Measurements from ENCODE around the gene AP4E1.

AP4E1 gene

DNA sequence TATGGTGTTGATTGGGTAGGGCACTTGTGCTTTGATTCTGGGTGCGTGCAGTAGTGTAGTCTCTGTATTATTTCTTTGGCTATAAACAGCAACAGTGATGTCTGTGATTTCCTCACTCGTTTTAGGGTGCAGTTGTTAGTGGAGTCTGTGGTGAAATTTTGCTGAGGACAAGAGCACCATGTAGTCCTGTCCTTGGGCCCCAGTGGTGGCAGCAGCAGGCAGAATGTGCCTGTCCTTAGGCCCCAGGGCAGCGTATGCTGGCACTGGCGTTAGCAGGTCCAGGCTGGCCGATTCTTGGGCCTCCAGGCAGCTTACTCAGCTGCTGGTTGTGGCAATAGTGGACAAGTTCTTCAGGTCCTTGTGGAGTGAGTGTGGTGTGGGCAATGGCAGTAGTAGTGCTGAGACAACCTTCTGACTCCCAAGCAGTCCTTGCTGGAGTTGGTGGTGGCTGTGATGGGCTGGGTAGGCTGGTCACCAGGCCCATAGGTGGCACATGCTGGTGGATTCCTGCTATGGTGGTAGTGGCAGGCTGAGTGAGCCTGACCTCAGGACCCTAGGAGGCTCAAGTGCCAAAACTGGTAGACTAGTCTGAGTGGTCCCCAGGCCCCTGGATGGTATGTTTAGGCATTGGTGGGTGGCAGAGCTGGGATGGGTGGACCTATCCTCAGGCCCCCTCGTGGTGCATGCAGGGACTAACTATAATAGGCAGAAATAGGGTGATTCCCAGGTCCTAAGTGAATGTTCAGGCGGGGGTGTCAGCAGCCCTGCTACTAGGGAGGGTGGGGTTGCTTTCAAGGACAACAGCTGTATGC, 129.9 kb downstream of the AP4E1 start:
- peak overlapping the region in 1 of 2 donors; percentile 21 for H3K4me3 ChIP-seq (ENCODE audit: low read length in 2 of 2)
- H3K4me2 ChIP-seq (ENCODE audit: insufficient read depth, low read length, poor library complexity, severe bottlenecking) = no peak overlapping the region
- no peak overlapping the region for H2BK12ac ChIP-seq (ENCODE audit: low read length)
- H3K27ac ChIP-seq (replicated peaks; ENCODE audit: low read length) = no peak overlapping the region
- H3K18ac ChIP-seq (ENCODE audit: low read length) = peak overlapping the region; percentile 49
- no peak overlapping the region for H3K4ac ChIP-seq (ENCODE audit: low read length)
- no peaks in the 10 kb centered on the region for H3K27me3 ChIP-seq (ENCODE audit: control insufficient read depth in 3 of 3, insufficient read depth in 3 of 3, low read depth in 1 of 3, low read length in 3 of 3)
- H2BK5ac ChIP-seq (ENCODE audit: low read length) = no peak overlapping the region
- H3K14ac ChIP-seq (ENCODE audit: low read length) = peak overlapping the region; percentile 65
- no peaks in the 10 kb centered on the region for H3K9me3 ChIP-seq (replicated peaks in 1 of 2; ENCODE audit: control insufficient read depth in 2 of 2, insufficient read depth in 1 of 2, low read depth in 1 of 2, low read length in 2 of 2)
- no peak overlapping the region for H4K91ac ChIP-seq (ENCODE audit: low read depth, low read length, poor library complexity)
- no CpG with 5 or more reads among the region's 7 CpGs for WGBS, 2 donors (ENCODE audit: extremely low coverage in 2 of 2, insufficient read length in 2 of 2, insufficient replicate concordance in 1 of 2)
- H3K36me3 ChIP-seq (replicated peaks in 1 of 2; ENCODE audit: control insufficient read depth in 2 of 2, insufficient read depth in 2 of 2, low read length in 2 of 2) = no peaks in the 10 kb centered on the region
- no peaks in the 10 kb centered on the region for H3K4me1 ChIP-seq (ENCODE audit: control insufficient read depth in 2 of 2, insufficient read depth in 1 of 2, low read depth in 1 of 2, low read length in 2 of 2)
- no peak overlapping the region for H2BK120ac ChIP-seq (ENCODE audit: low read depth, low read length)
- peak overlapping the region; percentile 32 for H3K23ac ChIP-seq (ENCODE audit: low read depth, low read length, poor library complexity)
- H2AK5ac ChIP-seq (ENCODE audit: low read depth, low read length) = peak overlapping the region; percentile 17
- H2AFZ ChIP-seq (ENCODE audit: low read length) = peak overlapping the region; percentile 69
- DNase-seq (ENCODE audit: low spot score) = no peak
- H3K79me1 ChIP-seq (ENCODE audit: low read depth, low read length) = peaks cover 1% of the 10 kb centered on the region
- H2BK15ac ChIP-seq (ENCODE audit: low read length) = no peak overlapping the region
- H3K9ac ChIP-seq (ENCODE audit: low read depth, low read length, poor library complexity) = no peak overlapping the region
- no peak overlapping the region for H4K8ac ChIP-seq (ENCODE audit: low read depth, low read length)

- no peak overlapping the region for H3K4me3 ChIP-seq (ENCODE audit: low read length in 2 of 2)
- no peak overlapping the region for H2BK12ac ChIP-seq (ENCODE audit: low read length)
- no peaks in the 10 kb centered on the region for H3K27me3 ChIP-seq (ENCODE audit: control insufficient read depth in 3 of 3, insufficient read depth in 3 of 3, low read depth in 1 of 3, low read length in 3 of 3)
- no peak overlapping the region for H3K4ac ChIP-seq (ENCODE audit: low read length)
- H3K14ac ChIP-seq (ENCODE audit: low read length) = no peak overlapping the region
- peak overlapping the region; percentile 52 for H2AK5ac ChIP-seq (ENCODE audit: low read depth, low read length)
- no CpG with 5 or more reads among the region's 2 CpGs for WGBS, 2 donors (ENCODE audit: extremely low coverage in 2 of 2, insufficient read length in 2 of 2, insufficient replicate concordance in 1 of 2)
- H2BK5ac ChIP-seq (ENCODE audit: low read length) = no peak overlapping the region
- no peak overlapping the region for H4K91ac ChIP-seq (ENCODE audit: low read depth, low read length, poor library complexity)
- H3K4me1 ChIP-seq (ENCODE audit: control insufficient read depth in 2 of 2, insufficient read depth in 1 of 2, low read depth in 1 of 2, low read length in 2 of 2) = no peaks in the 10 kb centered on the region
- H2BK15ac ChIP-seq (ENCODE audit: low read length) = no peak overlapping the region
- H3K23ac ChIP-seq (ENCODE audit: low read depth, low read length, poor library complexity) = no peak overlapping the region
- H2AFZ ChIP-seq (ENCODE audit: low read length) = no peak overlapping the region
- no peaks in the 10 kb centered on the region for H3K9me3 ChIP-seq (replicated peaks in 1 of 2; ENCODE audit: control insufficient read depth in 2 of 2, insufficient read depth in 1 of 2, low read depth in 1 of 2, low read length in 2 of 2)
- H2BK120ac ChIP-seq (ENCODE audit: low read depth, low read length) = no peak overlapping the region
- no peak overlapping the region for H3K4me2 ChIP-seq (ENCODE audit: insufficient read depth, low read length, poor library complexity, severe bottlenecking)
- no peak for DNase-seq (ENCODE audit: low spot score)
- no peaks in the 10 kb centered on the region for H3K36me3 ChIP-seq (replicated peaks in 1 of 2; ENCODE audit: control insufficient read depth in 2 of 2, insufficient read depth in 2 of 2, low read length in 2 of 2)
- H4K8ac ChIP-seq (ENCODE audit: low read depth, low read length) = no peak overlapping the region
- no peak overlapping the region for H3K27ac ChIP-seq (replicated peaks; ENCODE audit: low read length)
- no peak overlapping the region for H3K18ac ChIP-seq (ENCODE audit: low read length)
- H3K79me1 ChIP-seq (ENCODE audit: low read depth, low read length) = peaks cover 1% of the 10 kb centered on the region
- no peak overlapping the region for H3K9ac ChIP-seq (ENCODE audit: low read depth, low read length, poor library complexity)
Observed at GRCh38 chr15:51038974-51039319, 130.5 kb downstream of the AP4E1 start.

GRCh38 chr15:51044037-51044727, 135.7 kb downstream of the AP4E1 start:
- H3K4me1 ChIP-seq (ENCODE audit: control insufficient read depth in 2 of 2, insufficient read depth in 1 of 2, low read depth in 1 of 2, low read length in 2 of 2) = peaks cover 0 to 1% of the 10 kb centered on the region in 2 donors
- H3K79me1 ChIP-seq (ENCODE audit: low read depth, low read length) = no peaks in the 10 kb centered on the region
- H3K9me3 ChIP-seq (replicated peaks in 1 of 2; ENCODE audit: control insufficient read depth in 2 of 2, insufficient read depth in 1 of 2, low read depth in 1 of 2, low read length in 2 of 2) = no peaks in the 10 kb centered on the region
- no peak overlapping the region for H4K91ac ChIP-seq (ENCODE audit: low read depth, low read length, poor library complexity)
- no peak overlapping the region for H3K14ac ChIP-seq (ENCODE audit: low read length)
- H4K8ac ChIP-seq (ENCODE audit: low read depth, low read length) = no peak overlapping the region
- no peak overlapping the region for H2BK120ac ChIP-seq (ENCODE audit: low read depth, low read length)
- no peak for DNase-seq (ENCODE audit: low spot score)
- H2AK5ac ChIP-seq (ENCODE audit: low read depth, low read length) = no peak overlapping the region
- H3K4ac ChIP-seq (ENCODE audit: low read length) = no peak overlapping the region
- no peak overlapping the region for H2BK15ac ChIP-seq (ENCODE audit: low read length)
- WGBS, 2 donors (ENCODE audit: extremely low coverage in 2 of 2, insufficient read length in 2 of 2, insufficient replicate concordance in 1 of 2) = no CpG with 5 or more reads among the region's 4 CpGs
- no peak overlapping the region for H3K9ac ChIP-seq (ENCODE audit: low read depth, low read length, poor library complexity)
- H3K27ac ChIP-seq (replicated peaks; ENCODE audit: low read length) = no peak overlapping the region
- no peak overlapping the region for H3K4me2 ChIP-seq (ENCODE audit: insufficient read depth, low read length, poor library complexity, severe bottlenecking)
- H3K23ac ChIP-seq (ENCODE audit: low read depth, low read length, poor library complexity) = no peak overlapping the region
- H3K4me3 ChIP-seq (ENCODE audit: low read length in 2 of 2) = no peak overlapping the region
- no peak overlapping the region for H3K18ac ChIP-seq (ENCODE audit: low read length)
- no peak overlapping the region for H2BK5ac ChIP-seq (ENCODE audit: low read length)
- peaks cover 0 to 3% (median 0%) of the 10 kb centered on the region in 3 experiments for H3K27me3 ChIP-seq (ENCODE audit: control insufficient read depth in 3 of 3, insufficient read depth in 3 of 3, low read depth in 1 of 3, low read length in 3 of 3)
- no peak overlapping the region for H2BK12ac ChIP-seq (ENCODE audit: low read length)
- H3K36me3 ChIP-seq (replicated peaks in 1 of 2; ENCODE audit: control insufficient read depth in 2 of 2, insufficient read depth in 2 of 2, low read length in 2 of 2) = no peaks in the 10 kb centered on the region
- H2AFZ ChIP-seq (ENCODE audit: low read length) = no peak overlapping the region

DNA sequence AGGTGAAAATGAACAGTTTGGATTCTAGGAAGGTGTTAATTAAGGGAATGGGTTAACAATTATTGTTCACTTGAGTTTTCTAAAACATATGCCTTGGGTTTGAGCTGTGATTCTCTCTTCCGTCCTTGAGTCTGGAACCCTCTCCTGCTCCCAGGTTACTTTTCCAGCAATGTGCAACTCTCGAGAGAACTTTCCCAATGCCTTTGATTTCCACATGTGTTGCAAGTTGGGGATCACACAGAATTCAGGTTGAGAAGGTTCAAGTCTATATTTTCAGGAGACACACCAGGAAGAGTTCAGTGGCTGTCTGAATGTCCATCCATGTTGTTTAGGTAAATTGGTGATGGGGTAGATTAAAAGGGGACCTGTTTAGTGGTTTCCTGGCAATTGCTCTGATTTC, 137.5 kb downstream of the AP4E1 start:
- no peak for DNase-seq (ENCODE audit: low spot score)
- Histone ChIP-seq H3K4me1 (ENCODE audit: control insufficient read depth in 2 of 2, insufficient read depth in 1 of 2, low read depth in 1 of 2, low read length in 2 of 2) (peaks cover 0 to 1% of the 10 kb centered on the region in 2 donors), H3K36me3 (replicated peaks in 1 of 2; ENCODE audit: control insufficient read depth in 2 of 2, insufficient read depth in 2 of 2, low read length in 2 of 2) (no peaks in the 10 kb centered on the region), H2AK5ac (ENCODE audit: low read depth, low read length) (no peak overlapping the region), H3K4ac (ENCODE audit: low read length) (no peak overlapping the region), H4K91ac (ENCODE audit: low read depth, low read length, poor library complexity) (no peak overlapping the region), H3K79me1 (ENCODE audit: low read depth, low read length) (no peaks in the 10 kb centered on the region), H3K18ac (ENCODE audit: low read length) (no peak overlapping the region), H2BK5ac (ENCODE audit: low read length) (no peak overlapping the region), H2BK15ac (ENCODE audit: low read length) (no peak overlapping the region), H2AFZ (ENCODE audit: low read length) (no peak overlapping the region), H3K9me3 (replicated peaks in 1 of 2; ENCODE audit: control insufficient read depth in 2 of 2, insufficient read depth in 1 of 2, low read depth in 1 of 2, low read length in 2 of 2) (no peaks in the 10 kb centered on the region), H3K4me2 (ENCODE audit: insufficient read depth, low read length, poor library complexity, severe bottlenecking) (no peak overlapping the region), H3K23ac (ENCODE audit: low read depth, low read length, poor library complexity) (no peak overlapping the region), H3K27me3 (ENCODE audit: control insufficient read depth in 3 of 3, insufficient read depth in 3 of 3, low read depth in 1 of 3, low read length in 3 of 3) (peaks cover 0 to 3% (median 0%) of the 10 kb centered on the region in 3 experiments), H3K4me3 (ENCODE audit: low read length in 2 of 2) (no peak overlapping the region), H3K9ac (ENCODE audit: low read depth, low read length, poor library complexity) (no peak overlapping the region), H2BK120ac (ENCODE audit: low read depth, low read length) (no peak overlapping the region), H3K14ac (ENCODE audit: low read length) (no peak overlapping the region), H2BK12ac (ENCODE audit: low read length) (no peak overlapping the region), H3K27ac (replicated peaks; ENCODE audit: low read length) (no peak overlapping the region), H4K8ac (ENCODE audit: low read depth, low read length) (no peak overlapping the region)
- WGBS, 2 donors (ENCODE audit: extremely low coverage in 2 of 2, insufficient read length in 2 of 2, insufficient replicate concordance in 1 of 2) = no CpG with 5 or more reads among the region's 2 CpGs

Data from neuronal stem cell (in vitro differentiated cells).